Stimulated activated CD4-positive, alpha-beta T cell treated with anti-CD3 and anti-CD28 coated beads, Interleukin-4, amount 100 ng/mL, for 24 hours (primary cell): Measurements from ENCODE around the gene DCAF4.

Source experiments
- DNase-seq: peaks from one replicate; pipeline ENCODE4 v3.0.0-alpha.2; 2020

DCAF4 gene, protein sequence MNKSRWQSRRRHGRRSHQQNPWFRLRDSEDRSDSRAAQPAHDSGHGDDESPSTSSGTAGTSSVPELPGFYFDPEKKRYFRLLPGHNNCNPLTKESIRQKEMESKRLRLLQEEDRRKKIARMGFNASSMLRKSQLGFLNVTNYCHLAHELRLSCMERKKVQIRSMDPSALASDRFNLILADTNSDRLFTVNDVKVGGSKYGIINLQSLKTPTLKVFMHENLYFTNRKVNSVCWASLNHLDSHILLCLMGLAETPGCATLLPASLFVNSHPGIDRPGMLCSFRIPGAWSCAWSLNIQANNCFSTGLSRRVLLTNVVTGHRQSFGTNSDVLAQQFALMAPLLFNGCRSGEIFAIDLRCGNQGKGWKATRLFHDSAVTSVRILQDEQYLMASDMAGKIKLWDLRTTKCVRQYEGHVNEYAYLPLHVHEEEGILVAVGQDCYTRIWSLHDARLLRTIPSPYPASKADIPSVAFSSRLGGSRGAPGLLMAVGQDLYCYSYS

DNA sequence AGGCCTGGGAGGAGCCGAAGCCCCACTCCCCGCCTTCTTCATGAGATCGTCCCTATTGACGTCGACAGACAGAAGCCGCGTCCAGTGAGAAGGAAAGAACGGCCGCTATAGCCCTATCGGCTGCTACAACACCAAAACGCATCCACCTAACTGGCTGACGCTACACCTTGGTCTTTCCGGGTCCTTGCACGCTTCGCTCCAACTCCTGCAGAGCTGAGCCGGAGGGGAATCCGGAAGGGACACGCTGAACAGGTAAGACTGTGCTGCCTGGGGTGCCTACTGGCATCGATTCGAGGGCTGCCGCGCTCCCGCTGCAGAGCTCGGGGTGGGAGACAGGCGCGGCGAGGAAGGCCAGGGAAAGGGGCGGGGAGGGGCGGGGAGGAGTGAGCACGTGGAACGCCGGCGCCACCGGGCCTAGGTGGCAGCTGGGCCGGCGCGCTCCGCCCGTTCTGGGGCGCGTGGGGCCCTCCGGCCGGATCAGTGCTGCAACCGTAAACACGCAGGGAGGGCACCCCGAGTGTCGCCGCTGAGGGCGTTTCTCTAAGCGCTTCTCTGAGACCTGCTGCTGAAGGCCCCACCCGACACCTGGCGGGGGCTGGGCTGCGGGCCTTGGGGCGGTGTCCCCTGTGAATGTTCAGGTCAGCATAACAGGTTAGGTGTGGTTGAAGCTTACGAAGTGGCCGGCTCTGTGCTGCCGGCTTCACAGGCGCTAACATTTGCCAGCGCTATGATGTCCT is at the start of gene DCAF4:
Gene DCAF4, plus strand, starts transcription at position 173 of the 737 bp plus-strand sequence. CDS start 11,515 bp downstream, outside the sequence.
- peak; percentile 95 for DNase-seq

DNA sequence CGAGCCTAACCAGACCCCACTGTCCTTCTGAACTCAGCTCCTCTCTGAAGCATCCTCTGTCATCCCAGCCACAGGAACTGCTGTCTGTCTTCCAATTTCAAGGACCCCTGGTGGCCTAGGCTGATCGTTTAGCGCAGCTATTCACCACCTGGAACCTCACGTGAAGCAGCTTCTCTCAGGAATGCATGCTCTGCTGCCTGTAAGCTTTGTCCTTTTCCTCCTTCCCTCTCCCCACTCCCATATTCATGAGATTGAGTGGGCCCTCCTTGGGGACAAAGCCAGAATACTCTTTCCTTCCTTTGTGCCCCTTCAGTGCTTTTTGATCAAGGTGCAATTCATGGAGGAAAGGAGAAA is 49.6 kb upstream of the DCAF4 start:
- no peak for DNase-seq

DNA sequence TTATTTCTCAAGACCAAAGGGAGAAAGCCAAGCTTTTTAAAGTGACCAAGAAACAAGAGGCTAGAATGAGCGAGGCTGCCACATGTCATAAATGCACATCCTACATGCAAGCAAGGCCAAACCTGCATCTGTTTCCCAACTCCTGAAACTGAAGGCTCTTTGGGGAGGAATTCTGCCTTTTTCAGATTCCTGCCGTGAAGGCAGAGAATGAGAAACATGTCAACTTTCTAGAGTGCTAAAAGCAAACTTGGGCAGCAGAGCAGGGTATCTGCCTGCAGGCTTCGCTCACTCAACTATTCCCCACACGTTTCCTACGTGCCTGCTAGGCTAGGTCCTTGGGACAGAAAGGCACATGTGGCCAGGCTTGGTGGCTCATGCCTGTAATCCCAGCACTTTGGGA is 47.5 kb upstream of the DCAF4 start:
- DNase-seq, result no peak

DNA sequence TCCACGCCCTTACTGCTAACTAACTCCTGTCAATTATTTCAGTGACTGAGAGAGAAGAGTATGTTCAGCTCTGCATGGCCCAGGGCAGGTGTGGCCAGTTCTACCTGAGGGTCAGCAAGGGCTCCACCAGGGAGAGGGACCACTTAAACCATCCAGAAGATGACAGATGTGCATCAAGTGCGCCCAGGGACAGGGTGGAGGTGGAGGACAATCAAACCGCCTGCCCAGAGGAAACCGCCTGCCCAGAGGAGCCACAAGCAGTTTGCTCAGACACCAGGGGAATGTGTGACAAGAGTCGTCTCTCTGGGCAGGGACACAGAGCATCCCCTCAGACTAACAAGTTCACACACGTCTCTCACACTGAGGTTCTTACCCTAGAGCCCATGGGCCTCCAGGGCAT is 46.8 kb upstream of the DCAF4 start:
- no peak for DNase-seq

DNA sequence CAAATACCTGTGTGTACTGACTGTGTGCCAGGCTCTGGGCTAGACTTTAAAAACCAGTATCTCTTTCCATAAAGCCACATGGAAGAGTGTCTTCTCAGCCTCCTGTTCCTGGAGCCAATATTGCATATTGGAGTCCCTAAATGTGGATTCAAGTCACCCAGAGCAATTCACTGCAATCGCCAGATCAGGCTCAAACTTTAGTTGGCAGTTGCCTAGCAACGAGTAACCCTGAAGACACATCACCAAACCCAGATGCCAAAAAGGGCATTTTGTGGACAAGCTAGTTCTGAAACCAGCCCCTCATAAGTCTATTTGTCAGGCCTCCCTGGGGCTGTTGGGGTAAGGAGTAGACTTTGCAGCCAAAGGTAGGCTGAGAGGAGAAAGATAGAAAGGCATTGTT is 46.1 kb upstream of the DCAF4 start:
- DNase-seq, result no peak

DNA sequence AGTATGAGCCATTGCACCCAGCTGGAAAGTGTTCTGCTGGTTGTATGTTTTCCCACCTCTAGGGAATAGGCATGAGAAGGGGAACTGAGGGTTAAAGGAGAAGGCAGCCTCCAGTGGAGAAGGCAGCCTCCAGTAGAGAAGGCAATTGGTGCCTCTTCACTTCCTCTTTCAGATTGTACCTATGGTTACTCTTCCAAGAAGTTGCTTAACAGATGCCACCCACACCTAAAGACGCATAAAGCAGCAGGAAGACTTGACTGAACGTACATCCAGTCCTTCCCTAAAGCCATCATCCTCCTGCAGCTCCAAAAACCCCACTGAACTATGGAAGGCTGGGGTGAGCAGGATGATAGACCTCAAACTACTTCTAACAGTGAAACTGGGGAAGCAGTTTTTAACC is 45.4 kb upstream of the DCAF4 start:
- DNase-seq, result no peak

DNA sequence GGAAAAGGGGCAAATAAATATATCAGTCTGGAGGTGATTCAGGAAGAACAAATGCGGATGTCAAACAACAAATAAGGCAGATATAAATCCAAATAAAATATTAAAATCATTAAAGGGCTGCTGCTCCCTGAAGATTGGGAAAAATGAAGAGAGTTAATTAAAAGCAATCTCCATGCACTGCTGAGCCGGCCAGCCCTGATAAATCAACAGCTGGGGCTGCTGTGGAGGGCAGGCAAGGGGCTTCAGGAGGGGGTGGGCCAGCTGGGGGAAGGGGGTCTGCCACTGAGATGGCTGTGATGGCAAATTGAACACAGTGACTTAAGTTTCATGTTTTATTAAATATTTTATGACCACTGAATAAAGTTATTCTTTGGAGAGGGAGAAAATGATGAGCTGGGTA is 44.7 kb upstream of the DCAF4 start:
- no peak for DNase-seq

DNA sequence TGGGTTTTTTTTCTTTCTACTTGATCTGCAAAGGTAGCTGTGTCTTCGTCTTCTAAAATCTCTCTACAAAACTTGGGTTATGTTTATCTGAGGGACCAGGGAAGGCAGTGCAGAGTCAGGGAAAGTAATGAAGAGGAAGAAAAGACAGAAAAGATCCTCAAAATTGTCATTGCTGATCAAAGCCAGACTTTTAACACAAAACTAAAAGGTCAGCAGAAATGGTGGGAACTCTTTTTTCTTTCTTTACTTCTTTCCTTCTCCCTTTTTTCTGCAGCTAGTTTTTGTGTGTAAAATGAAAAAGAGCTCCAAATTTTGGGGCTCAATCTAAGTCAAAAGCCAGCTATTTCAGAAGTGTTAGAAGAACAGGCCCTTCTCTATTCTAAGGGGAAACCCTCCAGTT is 44.2 kb upstream of the DCAF4 start:
- no peak for DNase-seq

DNA sequence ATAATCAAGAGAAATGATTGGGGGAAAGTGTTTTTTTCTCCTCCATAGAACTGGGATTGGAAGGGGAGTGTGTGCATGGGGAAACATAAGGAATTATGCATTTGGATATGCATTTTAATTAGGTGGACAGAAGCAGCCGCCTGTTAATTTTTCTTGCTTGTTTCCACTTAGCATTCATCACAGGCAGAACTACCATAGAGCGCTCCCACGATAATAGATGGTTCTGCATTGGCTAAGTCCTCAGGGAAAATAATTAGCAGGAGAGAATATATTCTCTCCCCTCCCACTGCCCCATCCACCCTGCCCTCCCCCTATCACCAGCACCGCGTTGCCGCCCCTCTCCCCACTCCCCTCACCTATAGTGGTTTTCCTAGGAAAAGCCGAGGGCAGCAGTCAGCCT is 43.8 kb upstream of the DCAF4 start:
- DNase-seq, result no peak

DNA sequence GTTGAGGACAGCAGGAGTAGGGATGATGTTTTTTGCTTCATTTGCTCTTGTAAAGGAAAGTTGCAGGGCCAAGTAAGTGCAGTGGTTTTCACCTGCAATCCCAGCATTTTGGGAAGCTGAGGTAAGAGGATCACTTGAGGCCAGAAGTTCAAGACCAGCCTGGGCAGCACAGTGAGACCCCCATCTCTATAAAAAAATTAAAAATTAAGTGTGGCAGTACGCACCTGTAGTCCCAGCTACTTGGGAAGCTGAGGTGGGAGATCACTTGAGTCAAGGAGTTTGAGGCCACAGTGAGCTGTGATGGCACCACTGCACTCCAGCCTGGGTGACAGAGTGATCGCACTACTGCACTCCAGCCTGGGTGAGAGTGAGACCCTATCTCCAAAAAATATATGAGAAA is 43.2 kb upstream of the DCAF4 start:
- DNase-seq, result no peak

DNA sequence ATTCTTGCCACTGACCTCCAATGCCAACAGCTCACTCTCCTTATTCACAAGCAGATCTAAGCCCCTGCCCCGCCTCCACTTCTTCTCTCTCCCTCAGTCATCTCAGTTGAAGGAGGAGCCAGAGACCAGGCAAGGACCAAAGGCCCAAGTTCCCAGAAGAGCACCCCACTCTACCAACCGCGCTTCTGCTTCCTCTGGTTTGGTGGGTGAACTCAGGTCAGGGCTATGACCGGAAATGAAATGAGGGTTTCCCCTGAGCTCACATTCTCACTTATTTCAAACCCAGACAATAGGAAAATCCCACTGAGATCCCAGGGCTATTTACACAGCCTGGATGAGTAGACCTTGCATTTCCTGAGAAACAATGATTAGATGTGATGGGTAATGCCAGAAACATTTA is 42.3 kb upstream of the DCAF4 start:
- DNase-seq, result no peak

DNA sequence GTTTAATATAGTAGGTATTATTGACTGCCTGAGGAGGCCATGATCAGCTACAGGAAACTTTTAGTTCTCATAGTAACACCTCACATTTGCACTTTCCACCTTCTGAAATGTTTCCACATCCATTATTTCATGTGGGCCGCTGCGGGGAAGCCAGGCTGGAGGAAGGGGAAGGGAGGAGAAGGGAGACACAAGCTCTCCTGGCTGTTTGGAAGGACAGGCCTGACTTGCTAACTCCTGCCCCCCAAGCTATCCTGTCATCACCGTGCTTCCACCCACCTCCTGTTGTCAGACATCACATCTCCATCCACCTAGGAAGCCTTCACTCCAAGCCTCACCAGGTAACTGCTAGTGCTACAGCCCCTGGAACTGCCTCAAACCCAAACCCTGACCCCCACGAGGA is 41.9 kb upstream of the DCAF4 start:
- DNase-seq, result no peak

DNA sequence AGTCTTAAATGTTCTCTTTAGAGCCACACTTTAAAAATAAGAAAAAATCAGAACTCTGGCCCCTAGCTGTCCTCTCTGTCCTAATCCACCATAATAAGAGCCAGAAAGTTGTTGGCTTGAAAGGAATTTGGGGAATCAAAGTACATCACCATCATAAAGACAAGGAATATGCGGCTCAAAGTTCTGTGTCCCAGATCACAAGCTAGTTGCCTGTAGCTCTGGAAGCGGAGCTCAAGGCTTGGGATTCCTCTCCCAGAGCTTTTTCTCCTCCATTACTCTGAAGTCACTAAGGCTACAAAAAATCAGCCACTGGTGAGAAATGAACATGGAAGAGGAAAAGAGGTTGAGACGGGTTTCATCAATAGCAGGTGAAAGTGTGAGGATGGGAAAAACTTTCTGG is 38.8 kb upstream of the DCAF4 start:
- DNase-seq, result no peak

DNA sequence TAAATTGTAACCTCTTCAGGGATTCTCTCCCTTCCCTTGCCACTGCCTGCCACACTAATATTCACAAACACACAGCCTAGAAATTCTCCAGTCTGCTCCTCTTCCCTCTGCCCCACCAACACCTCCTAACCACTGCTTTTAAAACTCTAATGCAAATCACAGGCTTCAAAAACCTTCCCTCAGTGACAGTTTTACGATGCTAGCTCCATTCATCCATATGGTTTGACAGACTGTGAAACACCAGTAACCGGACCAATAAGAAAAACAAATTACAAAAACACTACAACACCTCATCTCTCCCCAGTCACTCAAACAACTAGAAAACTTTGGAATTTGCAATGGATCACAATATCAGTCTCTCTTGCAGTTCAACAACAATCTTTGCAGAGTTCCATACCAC is 38.1 kb upstream of the DCAF4 start:
- no peak for DNase-seq

DNA sequence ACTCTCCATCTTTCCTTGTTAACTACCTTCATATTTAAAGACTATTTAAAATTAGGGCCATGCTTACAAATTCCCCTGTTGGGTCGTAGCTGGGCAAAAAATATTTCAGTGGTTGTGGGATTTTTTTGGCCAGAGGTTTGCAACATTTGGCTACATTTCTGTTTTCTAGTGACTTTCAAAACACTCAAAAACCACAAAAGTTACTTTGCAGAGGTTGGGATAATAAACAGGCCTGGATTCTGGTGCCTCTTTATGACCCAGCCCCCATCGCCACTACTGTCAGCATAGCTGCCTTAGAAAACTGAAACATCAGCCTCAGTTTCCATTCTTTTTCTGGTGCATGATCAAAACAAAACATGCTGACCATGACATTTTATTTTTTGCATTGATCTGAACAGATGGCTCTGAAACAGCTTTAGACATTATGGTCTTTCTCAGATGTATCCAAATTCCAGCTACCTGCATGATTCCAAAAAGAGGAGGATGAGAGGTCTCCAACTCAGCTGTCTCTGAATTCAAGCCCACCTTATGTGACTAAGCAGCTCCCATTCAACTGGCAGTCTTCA is 37.5 kb upstream of the DCAF4 start:
- DNase-seq, result no peak

DNA sequence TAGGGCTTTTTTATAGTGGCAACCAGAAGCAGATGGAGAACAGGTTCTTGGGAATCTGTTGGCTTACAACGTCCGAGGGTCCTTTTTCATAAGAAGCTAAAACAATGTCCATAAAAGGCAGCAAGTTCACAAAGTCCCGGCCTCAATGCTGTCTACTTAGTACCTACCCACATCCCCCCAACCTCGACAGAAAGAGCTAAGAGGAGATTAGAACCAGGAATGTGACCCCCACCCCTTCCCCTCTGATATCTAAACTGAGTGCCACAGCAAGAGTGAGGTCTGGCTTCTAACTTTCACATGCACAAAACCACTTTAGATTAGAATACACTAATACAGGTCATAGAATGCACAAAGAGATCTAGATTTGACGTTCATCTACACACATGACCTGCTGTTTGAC is 36.9 kb upstream of the DCAF4 start:
- no peak for DNase-seq

DNA sequence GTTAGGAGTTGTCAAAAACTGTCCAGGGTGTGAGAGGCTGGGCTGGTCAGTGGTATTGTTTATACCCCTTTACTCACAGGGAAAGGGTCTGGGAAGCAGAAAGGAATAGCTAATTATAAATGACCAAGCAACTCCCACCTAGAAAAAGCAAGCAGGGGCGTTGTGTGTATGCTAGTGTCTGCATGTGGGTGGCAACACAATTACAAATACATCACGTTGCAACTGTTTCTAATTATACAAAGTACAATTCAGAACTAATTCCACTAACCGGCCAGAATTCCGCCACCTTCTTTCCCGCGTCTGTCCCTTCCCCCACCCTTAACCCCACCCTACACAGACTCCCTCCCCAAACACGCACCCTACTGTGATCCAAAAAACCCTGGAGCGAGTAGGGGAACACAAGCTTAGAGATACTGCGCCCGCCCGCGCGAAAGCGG is 34.6 kb upstream of the DCAF4 start:
- DNase-seq, result no peak

DNA sequence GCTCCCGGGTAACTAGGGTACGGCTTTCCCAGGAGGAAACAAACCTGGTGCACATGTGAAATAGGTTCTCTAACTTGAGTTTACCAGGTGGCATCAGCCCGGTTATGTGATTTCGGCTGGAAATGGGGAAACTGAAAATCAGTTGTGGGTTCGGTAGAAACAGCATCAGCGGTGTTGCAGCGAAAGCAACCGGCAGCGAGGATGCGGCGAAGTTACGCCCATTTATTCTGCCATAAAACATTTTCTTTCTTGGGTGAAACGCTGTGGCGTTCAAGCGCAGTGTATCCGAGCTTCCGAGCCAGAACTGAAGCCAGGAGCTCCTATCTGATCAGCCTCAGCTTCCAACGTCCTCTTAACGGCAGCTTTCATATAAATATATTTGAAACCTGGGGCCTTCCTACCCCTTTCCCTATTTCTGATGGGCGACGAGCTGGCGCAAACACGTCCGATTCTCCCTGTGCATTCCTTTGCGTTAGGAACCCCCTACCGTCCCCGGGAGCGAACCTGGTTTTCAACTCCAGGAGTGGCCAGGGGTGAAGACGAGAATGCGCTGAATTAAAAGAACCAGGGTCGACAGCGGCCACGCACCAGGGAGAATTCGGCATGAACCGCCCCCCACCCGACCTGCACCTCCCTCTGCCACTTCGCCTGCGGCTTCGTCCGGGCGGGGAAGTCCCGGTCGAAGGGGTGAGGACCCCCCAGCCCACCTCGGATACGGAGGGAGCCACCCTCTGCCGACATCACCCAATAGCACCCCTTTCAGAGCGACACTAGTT is 34.0 kb upstream of the DCAF4 start:
- DNase-seq, result peak; percentile 23

DNA sequence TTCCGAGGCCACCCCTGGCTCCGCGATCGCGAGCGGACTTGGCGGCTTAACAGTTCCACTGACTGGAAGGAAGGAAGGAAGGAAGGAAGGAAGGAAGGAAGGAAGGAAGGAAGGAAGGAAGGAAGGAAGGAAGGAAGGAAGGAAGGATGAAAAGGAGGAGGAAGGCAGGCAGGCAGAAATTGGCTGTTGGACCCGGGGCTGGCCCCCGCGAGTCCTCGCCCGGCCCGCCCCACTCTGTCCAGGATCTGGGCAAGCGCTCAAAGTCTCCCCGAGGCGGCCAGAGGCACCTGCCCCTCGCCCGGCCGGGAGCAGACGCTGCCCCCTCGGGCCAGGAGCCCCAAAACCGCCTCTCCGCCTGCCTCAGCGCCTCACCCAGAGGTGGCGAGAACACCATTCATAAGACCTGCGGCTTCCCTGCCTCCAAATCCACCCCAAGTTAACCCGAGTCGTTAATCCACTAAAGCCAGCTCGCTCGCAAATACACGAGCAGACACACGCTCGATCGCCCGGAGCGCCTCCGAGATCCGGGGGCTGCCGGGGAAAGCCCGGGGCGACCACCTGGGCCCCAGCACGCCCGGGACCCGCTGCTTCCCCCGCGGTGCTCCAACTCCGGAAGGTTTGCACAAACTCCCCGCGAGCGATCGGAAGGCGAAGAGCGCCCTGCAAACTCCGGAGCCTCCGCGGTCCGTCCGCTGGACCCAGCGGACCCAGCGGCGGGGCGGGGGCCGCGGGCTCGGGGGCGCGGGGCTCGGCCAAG is 33.2 kb upstream of the DCAF4 start:
- peak; percentile 16 for DNase-seq

DNA sequence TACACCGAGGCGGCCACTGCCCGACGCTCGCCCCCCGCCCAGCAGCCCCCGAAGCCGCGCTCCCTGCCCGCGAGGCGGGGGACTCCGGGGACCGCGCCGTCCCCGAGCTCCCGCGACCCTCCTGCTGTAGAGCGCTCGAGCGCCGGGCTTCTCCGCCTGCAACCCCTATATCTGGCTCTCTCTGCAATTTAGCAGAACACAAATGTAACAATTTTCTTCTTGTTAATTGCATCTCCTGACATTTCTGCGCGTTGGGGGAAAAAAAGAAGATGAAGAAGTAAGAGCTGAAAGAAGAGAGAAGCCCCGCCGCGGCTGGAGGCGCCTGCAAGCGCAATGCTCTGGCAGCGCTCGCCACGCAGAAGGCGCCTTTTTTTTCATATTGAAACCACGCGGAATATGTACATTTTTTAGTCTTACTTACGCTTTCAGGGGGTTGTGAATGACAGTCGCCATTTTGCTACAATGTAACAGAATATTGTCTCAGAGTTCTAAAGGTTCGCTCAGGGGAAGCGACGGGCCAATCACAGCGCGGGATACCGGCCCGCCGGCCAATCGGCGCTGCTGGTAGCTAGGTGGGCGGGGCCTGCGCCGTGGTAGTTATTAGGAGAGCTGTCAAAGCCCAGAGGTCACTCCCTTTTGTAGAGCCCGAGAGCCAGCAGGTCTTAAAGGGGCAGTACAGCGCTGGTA is 32.5 kb upstream of the DCAF4 start, which contains the start of gene DPF3:
Gene DPF3, minus strand, starts transcription at position 466 of the 687 bp plus-strand sequence. Its CDS starts 13 bp downstream, at position 453.
- peak; percentile 94 for DNase-seq

DNA sequence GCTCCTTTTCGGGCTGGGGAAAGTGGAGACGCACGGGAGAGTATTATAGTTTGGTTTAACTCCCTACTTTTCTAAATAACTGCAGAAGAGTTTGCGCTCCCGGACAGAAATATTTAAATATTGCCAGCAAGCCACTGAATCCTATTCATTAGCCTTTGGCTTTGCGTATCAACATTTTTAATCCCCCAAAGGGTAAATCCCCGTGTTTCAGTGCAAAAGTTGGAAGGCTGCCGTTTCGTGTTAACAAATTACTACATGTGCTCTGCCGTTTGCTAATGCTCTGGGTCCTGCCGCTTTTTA is 32.0 kb upstream of the DCAF4 start:
- no peak for DNase-seq
